HT-29 (cell line): ENCODE measurements around the gene B3GALT5. TPM values are rescaled to one million over a fixed set of nuclear protein-coding genes. Genes with fewer than 3 reads are reported as not detected.
A peak's percentile ranks its signal among the peaks of the same experiment; 100 is the strongest.
"Not testable (repeated sequence)": the region's sequence is repeated elsewhere in the genome, so short reads cannot be mapped to it uniquely, and the experiment has no call there.

Experiments used
- DNase-seq: peaks from one replicate; pipeline ENCODE4 v3.0.0-alpha.2; 2015; ENCODE audit warnings: low spot score
- total RNA-seq: library from RNA; depleted of rRNA; stranded (reverse); fragments of >200 nt; shearing (Covaris generic); gene quantifications from 2 replicates; pipeline ENCODE4 v1.2.3, GENCODE V29; 2014

The B3GALT5 gene
- total RNA-seq, 1 experiment from 2014 or later: 6.0 TPM

DNA sequence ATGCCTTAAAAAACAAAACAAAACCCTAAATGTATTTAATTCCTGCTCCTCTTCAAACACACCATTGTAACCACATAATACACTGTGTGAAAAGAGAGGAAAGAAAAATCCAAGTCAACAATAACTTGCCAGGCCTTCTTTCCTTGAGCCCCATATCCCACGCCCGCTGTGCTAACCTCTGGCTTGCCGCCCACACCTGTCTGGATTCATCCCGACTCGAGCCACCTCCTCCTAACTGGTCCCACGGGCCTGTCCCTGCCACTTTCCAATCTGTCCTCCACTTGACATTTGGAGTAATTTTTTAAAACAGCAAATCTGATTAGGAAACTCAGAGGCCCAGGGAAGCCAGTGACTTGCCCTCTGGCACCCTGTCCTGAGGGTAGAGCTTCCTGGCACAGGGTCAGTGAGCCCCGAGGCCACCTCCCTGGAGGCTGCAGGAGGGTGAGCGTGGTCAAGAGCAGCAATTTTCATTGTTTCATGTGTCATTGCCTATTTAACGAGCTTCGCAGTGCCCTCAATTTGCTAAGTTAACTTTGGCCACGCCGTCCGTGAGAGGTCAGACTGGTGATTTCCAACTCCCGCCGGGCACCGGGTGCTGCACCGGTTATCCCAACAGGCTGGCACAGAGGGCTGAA is 54.1 kb downstream of the B3GALT5 start:
- DNase-seq: peak; percentile 46

DNA sequence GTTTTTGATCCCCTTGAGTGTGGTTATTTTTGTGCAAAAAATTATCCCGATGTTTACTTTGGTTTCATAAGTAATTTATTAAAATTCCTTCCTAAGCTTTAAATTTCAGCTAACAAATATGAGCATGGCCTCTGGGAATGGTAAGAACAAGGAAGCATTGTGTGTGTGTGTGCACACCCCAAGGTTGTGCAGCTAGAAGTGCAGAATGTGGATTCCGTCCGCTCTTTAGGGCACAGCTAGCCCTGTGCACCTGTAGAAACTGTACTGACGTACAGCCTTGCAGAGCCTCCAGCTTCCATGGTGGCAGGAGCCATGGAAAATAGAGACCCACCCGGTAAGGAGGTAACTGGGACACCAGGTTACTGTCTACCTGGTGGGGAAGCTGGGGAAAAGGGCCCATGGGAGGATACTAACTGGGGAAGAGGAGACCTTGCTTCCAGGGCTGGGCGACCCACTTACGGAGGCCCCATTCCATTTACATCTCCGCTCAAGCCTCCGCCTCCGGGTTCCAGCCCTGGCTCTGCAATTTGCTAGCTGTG is 54.7 kb downstream of the B3GALT5 start:
- DNase-seq: no peak

DNA sequence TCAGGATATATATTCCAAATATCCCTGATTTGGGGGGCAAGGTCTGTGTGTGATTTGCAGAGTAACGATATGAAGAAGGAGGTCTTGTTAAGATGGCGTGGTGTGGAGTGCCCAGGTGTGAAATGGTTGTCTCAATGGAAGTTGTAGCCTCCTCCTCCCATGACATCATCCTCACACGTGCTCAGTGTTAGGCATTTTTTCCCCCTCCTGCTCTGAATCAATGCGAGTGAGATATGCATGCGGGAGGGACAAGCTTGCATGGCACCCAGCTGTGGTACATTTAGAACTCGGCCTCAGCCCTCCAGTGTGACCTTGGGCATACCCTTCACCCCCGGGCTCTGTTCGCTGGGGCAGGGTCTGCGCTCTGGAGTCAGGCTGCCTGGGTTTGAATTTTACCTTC is 55.6 kb downstream of the B3GALT5 start:
- DNase-seq: no peak

DNA sequence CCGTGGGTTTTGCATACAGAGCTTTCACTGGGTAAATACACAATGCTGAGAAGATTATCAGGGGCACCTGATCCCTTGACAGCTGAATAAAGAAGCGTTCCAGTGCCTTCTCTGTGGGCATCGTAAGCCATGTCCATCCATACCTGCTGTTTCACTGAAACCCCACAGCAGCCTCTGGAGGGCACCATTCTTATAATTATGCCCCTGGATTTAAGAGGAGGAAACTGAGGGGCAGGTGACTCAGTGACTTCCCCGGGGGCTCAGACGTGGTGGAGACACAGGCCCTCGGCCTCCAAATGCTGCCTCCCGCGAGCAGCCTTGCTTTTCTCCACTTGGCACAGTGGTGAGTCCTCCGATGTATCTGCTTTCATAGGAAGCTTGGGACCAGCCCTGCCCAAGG is 56.7 kb downstream of the B3GALT5 start:
- no peak for DNase-seq

DNA sequence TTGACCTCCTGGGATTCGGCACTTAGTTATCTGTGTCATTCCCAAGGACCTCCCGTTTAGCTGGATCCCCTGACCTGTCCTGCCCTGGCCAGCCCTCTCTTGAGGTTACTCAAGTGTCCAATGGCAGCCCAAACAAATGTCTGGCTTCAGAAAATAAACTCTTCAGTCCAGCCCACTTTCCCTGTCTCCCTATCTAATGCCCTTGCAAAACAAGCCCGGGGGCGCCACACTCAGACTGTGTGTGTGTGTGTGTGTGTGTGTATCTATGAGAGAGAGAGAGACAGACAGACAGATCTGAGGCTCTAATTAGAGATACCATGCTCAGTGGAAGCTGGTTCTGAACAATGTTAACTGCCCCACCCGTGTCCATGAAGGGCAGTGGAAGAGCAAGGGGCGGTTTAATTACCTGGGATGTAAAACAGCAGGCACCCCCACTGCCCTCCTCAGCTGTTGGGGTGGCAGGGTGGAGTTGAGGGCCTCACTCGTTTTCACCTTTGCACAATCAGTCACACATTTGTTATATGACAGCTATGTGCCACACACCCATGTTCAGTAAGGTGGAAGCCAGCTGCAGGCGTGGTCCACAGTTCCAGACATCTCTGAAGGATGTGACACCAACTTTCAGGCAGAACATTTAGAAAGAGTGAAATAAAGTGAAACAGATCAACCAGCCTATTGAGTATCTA is 57.4 kb downstream of the B3GALT5 start:
- no peak for DNase-seq

DNA sequence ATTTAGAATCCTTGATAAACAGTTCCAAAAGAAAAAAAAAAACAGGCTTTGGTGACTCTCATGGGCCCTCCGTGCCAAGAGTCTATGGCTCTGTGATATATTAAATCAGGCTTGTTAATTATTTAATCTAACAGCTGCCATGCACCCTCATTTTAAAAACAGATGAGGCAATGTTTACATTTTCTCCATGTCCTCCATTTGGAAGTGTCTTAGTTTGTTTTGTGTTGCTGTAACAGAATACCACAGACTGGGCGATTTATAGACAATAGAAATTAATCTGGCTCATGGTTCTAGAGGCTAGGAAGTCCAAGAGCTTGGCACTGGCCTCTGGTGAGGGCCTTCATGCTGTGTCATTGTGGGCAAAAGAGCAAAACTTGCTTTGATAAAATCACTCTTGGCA is 58.0 kb downstream of the B3GALT5 start:
- DNase-seq: no peak

DNA sequence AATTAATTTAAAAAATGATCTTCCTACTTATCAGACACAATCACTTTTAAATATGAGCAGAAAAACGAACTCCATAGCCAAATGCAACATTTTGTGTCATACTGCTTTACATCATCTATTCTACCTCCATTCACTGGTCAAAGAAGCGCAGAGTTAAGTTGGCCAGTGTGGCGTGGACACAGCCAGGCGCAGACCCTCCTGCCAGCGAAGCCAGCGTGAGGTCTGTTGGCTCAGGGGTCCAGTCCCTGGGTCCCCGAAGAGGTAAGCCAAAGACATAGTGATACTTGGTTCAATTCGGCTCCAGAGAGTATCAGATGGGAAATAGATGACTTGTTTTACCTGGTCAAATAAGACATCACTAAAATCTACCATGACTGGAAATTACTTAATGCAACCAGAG is 59.2 kb downstream of the B3GALT5 start:
- DNase-seq: no peak

DNA sequence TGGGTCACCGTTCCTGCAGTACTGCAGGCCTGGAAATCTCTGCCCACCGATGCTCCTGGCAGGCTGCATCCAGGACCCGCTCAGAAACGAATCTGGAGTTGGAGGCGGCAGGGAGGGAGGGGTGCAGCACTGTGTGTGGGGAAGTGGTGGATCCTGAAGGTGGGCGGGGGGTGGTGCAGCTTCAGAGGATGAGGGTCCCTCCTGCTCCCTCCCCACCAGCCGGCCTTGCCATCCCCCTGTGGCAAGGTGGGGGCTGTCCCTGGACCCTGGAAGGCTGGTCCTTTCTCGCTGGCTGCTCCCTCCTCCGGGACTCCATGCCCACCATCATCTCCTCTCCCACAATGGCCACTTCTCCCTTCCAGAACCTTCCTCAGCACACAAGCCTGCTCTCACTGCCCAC is 60.4 kb downstream of the B3GALT5 start:
- DNase-seq: no peak

DNA sequence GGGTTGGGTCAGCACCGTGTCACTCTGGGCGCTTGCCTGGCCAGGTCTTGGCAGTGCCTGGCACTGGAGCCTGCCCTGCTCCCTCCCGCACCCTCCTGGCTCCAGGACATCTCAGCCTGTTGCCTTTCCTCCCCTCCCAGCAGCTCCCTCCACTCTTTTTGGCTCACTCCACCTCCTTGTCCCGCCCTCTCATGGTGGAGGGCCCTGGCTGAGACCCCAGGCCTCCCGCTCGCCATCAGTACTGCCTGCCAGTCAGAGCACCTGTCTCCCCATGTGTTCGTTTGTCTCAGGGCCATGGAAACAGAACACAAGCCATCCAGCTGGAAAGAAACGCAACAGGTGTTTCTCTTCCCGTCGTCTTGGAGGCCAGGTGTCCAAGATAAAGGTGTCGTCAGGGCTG is 61.0 kb downstream of the B3GALT5 start:
- DNase-seq: no peak

DNA sequence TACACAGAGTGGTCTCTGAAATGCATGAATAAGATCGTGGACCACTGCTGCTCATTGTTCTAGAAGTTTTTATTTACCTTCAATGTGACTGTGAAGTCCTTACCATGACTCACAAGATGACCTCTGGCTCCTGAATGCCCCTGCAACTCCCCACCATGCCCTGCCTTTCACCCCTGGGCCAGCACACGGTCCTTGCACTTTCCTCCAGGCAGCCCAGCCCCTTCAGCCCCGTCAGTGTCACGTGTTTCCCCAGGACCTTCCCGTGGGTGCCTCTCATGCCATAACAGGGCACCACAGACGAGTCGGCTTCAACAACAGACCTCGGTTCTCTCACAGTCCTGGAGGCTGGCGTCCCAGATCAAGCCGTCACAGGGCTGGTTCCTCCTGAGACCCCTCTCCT is 62.1 kb downstream of the B3GALT5 start:
- DNase-seq: no peak

DNA sequence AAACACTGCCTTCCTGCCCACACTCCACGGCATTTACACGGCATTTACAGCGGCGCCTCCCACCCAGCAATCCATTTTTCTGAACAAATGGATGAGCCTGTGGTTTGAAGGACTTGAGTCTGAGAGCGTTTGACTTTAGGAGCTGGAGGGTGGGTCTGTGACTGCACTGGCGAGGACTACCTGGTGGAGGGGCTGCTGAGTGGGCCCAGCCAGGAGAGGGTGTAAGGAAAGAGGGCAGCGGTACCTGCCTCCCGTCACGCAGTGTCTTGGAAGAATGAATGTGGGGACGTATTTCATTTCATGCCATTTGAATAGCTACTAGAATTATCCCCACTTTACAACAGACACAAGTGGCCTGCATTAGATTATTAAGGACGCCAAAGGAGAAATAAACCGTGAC is 62.9 kb downstream of the B3GALT5 start:
- DNase-seq: no peak

DNA sequence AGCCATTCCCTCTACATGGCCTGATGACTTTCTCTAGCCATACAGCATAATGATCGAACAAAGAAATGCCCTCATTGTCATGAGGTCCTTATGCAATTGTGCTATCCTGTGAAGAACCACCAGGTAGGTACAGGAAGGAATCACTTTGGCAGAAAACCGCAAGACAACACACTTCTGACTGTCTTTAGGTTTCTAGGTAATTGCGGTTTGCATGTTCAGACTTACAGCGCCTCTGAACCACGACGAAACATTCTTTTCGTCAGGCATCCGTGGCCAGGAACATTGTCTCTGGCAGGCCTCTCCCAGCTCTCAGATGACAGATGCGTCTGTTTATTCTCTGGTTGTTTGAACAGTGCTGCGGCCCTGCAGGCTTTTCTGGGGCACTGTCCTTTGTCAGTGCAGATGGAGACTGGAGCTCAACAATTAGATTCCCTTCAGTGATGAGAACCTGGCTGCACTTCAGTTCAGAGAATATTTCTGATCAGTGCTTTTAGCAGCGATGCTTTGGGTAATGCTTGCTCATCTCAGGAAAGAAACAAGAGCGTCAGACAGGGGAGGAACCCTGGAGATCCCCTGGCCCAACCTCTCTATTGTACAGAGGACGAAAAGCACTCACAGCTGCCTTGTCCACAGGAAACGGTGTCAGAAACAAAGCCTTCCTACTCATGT is 63.4 kb downstream of the B3GALT5 start:
- no peak for DNase-seq

DNA sequence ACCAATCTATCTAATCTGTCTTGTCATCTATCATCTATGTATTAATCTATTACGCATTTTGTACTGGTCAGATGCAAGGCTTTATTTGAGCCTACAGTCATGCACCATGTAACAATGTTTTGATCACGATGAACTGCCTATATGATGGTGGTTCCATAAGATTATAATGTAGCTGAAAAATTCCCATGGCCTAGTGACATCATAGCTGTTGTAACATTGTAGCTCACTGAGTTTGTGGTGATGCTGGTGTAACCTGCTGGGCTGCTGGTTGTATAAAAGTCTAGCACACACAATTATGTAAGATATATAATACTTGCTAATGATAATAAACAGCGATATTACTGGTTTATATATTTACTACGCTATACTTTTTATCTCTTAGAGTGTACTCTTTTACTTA is 67.5 kb downstream of the B3GALT5 start:
- DNase-seq: no peak

DNA sequence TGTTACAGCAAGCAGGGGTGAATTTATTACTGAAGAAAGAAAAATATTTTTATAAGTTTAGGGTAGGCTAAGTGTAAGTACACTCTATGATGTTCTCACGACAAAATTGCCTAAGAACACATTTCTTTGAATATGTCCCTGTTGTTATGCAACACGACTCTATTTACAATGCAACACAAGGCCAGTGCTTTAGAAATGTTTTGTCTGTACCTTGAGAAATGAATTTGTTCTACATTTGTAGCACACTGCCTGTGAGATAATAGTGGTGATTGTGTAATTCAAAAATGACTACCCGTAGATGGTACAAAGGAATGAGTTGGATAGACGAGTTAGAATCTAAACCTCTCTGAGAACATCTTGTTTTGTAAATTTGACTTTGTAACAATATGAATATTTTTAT is 68.5 kb downstream of the B3GALT5 start:
- no peak for DNase-seq

DNA sequence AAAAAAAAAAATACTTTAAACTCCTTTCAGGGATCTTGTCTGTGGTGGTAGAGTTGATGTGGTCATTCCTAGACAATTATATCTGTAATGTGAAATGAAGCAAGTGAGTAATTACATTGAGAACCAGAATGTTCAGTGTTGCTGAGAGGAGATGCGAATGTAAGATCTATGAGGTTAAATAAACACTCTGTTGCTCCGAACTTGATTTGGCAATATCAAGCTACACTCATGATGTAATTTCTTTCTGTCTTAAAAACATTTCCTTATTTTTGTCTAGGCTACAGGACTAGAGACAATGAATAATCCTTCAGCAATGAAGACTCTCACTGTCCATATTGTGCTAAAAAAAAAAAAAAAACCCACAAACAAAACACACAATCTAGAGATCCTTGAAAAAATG is 69.1 kb downstream of the B3GALT5 start:
- no peak for DNase-seq

DNA sequence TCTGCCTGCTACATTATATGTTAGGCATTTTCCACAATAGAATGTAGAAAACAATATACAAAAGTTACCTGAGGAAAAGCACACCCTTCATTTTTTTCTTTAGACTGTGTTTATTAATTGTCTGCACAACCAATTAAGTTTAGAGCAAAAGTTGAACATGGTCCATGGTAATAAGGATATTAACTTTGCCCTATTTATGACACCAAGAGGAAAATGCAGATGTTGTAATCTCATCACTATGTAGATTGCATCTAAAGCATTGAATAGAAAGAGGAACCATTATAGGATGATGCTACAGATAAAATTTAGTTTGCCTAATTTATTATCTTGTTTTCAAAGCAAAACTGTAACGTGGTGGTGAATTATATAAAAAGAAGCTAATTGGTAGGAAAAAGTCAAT is 72.5 kb downstream of the B3GALT5 start:
- no peak for DNase-seq

DNA sequence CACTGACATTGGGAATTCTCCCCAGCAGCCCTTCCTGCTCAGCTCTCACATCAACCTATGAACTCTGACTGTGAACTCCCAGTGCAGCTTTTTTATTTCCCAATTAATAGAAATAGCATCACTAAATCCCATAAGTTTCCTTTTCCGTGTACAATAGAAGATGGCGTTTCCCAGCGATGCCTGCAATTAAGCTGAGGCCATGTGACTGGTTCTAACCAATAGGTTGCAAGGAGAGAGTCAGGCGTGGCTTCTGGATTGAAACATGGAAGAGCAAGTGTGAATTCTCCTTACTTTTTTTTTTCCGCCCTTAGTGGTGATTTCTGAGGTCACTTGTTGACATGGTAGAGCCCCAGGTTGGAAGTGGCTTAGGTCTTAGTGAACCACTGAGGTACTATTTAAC is 73.3 kb downstream of the B3GALT5 start:
- no peak for DNase-seq

DNA sequence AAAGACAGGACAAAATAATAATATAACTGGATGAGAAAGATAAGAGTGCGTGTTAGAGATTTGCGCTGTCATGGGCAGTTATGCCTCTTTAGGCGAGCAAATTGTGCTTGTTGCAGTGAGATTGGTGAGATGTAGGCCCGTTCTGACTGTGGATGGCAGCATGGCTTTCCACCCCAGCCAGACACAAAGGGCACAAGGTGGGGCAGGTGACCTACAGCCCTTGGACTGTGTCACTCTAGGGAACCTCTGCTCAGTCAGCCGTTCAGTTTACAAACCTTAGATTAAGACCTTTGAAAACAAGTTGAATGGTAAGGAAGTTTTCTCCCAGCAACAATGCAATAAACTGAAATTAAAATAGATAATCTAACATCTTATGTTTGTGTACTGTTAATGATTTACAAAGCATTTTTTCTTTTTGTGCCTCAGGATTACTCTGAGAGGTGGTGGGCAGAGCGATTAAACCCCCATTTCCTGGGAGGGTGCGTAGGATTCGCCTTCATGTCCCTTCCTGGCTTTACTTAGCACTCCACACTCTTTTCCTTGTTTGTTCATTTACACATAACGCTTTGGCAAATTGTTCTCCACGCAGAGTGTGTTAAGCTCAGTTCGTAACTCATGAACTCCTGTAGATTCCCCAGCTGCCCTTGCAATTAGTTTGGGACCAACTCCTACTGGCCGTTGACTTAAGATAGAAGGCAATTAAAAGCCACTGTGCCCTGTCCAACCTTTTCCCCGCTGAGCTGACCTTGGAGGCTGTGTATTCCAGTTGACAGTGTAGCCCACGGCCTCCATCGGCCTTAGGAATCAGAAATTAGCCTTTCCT is 74.1 kb downstream of the B3GALT5 start:
- peak; percentile 35 for DNase-seq

DNA sequence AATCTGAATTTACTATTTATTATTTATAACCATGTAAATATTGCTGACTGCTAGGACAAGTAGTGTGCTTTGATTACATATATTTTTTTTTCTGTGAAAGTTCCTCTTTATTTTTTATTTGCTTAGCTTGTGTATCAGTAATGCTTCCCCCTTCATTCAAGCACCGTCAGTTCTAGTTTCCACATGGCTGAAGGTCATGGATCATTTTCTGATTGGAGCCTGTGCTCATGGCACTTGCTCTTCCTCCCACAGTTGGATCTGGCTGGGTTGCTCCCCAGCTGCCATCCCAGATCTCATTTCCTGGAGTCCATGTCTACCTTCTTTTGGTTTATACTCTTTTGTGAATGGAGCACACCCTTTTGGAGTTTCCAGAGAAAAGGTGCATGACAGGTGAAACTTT is 75.3 kb downstream of the B3GALT5 start:
- no peak for DNase-seq

DNA sequence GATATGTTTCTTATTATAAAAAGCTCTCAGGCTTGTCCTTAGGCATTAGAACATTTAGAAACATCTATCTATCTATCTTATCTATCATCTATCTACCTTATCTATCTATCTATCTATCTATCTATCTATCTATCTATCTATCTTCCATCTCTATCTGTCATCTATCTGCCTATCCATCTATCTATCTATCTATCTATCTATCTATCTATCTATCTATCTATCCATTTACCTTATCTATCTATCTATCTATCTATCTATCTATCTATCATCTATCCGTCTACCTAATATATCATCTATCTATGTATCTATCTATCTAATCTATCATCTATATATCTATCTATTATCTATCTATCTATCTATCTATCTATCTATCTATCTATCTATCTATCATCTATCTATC is 77.1 kb downstream of the B3GALT5 start:
- not testable (repeated sequence) for DNase-seq

DNA sequence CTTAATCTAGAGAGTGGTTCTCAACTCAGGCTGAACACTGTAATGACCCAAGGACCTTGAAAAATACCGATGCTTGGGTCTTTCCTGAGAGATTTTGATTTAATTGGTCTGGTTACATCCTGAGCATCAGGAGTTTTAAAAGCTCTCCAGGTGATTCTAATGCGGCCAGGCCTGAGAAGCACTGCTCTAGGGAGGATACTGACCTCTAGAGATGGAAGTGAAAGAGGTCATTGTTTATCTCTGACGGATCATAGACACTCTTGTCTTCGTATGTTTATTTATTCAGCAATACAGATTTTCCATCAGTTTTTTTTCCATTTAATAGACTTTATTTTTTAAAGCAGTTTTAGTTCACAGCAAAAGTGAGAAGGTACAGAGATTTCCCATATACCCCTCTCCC is 77.7 kb downstream of the B3GALT5 start:
- no peak for DNase-seq

DNA sequence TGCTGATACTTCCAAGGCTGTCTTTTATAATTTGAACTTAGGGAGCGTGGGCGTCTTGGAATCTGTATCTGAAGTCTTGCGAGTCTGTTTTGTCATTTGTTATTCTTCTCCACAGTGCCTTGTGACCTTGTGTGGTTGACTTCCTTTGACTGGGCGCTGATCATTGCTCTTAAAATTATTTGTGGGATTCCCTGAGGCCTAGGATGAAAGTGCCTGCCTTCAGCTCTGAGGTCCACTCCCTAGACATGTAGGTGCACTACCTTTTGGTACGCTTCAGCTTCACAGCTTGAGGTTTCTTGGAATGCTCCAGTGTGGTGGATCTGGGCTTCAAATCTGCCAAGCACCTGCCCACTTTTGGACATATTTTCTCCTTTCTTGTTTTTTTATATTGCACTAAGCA is 82.0 kb downstream of the B3GALT5 start:
- DNase-seq: no peak
